SK-MEL-5 (cell line): Measurements from ENCODE around the gene E2F1. TPM values are rescaled to one million over a fixed set of nuclear protein-coding genes. Genes with fewer than 3 reads are reported as not detected.
"Not testable (repeated sequence)": the region's sequence is repeated elsewhere in the genome, so short reads cannot be mapped to it uniquely, and the experiment has no call there.

Experiments
- DNase-seq: peaks from one replicate; pipeline ENCODE4 v3.0.0-alpha.2; 2016; ENCODE audit warnings: low read depth, low spot score
- in situ Hi-C: cut with HindIII; loops from 2 replicates; pipeline ENCODE4 v1.10.0; 2016; ENCODE audit warnings: low sequenced_read_pairs, high pct_unique_total_duplicates, low pct_unique_long_range_greater_than_20kb
- total RNA-seq: library from RNA; depleted of rRNA; stranded (reverse); fragments of >200 nt; shearing (Covaris generic); gene quantifications from 2 replicates; pipeline ENCODE4 v1.2.3, GENCODE V29; 2014

Gene E2F1
- total RNA-seq, 1 experiment from 2014 or later = 18.9 TPM

DNA sequence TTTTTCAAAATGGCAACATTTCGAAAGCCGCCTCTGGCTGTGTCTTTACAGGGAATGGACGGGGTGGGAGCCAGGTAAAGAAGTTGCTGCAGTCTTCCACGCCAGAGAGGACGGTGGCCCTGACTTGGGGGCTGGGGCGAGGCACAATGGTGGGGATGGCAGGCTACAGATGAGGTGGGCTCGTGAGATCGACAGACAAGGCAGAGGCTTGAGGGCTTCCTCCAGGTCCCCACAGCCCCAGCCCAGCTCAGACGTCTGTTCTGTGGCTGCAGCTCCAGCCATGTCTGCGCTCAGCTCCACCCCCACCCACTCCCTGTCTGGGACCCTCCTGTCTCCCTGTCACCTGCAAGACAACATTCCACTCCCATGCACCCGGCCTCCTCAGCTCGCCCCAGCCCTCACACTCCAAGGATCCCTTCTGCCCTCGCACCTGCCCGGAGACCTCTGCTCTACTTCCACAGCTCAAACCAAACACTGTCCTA is 31.5 kb downstream of the E2F1 start:
- in situ Hi-C loops = no loop called here
- no peak for DNase-seq

DNA sequence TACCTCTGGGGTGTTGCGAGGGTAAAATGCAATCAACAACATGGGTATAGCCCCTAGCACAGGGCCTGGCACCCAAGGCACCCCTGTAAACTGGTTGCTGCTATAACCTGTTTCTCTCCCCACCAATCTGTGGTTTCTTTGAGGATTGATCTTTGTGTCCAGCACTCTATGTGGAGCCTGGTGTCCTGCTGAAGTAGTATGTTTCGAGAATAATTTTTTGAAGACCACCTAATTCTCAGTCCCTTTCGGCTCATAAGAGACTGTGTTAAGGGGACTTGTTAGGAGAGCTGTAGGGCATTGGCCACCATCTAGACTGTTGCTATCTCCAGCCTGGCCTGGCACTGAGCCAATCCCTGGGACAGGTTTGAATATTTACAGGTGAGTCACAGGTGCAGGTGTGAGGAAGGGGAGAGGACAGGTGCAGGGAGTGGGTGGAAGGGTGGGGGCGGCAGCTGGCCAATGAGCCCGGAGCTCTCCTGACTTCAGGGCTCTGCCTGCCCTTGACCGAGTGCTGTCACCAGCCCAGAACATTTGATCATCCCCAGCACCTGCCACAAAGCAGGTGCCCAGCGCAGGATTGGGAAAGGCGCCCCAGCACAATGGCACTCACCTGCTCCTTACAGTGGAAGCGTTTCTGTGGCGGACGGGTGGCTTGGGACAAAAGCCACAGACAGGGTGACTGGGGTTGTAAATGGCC is 32.1 kb downstream of the E2F1 start:
- no peak for DNase-seq
- in situ Hi-C loops = no loop called here

DNA sequence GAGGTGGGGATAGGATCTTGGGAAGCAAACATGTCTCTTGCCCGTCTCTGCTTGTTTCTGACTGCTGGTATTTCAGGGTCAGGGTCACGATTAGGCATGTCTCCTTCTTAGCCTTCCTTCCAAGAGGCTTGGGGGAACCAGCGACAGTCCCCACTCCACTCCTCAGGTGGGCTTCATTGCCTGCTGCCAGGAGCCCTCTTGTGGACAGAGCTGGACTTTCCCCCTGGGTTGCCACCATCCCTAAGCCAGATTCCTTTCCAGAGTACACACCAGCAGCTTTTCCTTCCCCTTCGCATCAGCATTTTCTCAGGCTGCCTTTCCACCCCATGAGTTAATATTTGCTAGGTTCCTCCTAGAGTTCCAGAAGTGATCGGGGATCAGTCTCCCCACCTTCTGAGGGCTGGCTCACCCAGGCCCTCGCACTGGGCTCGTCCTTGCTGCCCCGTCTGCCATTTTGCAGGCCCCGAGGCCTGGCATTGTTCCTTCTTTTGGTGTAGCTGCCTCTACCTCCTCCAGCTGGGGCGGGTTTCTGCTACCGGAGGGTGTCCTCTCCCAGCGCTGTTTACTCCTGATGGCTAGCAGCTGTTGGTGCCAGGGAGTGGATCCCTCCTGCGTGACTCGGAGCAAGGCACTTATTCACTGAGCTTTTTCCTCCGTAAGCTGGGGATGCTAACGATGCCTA is 32.8 kb downstream of the E2F1 start:
- in situ Hi-C loops = no loop called here
- DNase-seq = peak; percentile 82

DNA sequence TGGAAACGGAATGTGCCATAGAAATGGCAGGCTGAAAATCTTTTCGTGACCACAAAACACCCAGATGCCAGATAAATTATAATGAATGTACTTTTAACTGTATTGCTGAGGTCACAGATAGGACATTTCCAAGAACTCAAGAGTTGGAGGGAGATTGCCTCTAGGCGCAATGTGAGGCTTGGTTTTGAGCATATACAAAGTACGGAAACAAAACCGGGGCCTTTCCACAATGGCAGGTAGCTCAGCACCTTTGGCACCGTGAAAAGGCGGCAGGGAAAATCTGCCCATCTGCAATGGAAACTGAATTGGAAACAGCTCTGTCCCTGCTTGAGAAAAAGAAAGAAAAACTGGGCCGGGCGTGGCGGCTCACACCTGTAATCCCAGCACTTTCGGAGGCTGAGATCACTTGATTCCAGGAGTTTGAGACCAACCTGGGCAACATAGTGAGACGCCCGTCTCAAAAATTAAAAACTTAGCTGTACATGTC is 34.6 kb downstream of the E2F1 start:
- in situ Hi-C loops = no loop called here
- no peak for DNase-seq

DNA sequence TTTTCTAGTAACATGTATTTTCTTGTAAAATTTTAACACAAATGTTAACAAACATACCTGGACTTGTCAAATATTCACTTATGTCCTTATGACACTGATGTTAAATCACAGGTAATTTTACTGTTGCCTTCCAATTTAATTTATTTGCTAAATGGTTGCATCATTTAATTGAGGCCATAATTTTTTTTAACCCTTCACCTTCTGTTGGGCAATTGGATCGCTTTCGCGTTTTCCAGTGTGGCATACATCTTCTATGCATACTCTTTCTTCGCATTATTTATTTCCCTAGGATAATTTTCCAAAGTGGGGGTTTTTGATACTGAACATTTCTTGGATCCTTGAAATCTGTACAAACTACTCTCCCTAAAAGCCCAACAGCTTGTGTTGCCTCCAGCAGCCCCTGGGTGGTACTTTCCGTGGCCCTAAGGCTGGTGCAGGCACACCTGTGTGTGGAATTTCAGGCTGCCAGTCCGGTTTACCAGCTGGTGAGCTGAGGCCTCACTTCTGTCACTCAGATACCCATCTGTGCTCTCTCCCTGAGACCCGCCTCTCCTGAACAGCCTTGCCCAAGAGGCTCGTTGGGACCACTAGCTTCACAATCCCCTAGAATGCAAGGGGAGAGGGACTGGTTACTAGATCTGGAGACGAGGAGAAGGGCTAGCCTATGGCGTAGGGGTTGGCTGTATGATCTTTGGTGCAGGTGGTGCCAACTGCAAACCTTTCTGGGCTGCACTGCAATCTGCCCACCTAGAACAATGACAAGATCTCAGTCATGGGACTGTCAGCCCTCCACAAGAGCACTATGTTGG is 35.2 kb downstream of the E2F1 start:
- DNase-seq = no peak
- in situ Hi-C loops = no loop called here

DNA sequence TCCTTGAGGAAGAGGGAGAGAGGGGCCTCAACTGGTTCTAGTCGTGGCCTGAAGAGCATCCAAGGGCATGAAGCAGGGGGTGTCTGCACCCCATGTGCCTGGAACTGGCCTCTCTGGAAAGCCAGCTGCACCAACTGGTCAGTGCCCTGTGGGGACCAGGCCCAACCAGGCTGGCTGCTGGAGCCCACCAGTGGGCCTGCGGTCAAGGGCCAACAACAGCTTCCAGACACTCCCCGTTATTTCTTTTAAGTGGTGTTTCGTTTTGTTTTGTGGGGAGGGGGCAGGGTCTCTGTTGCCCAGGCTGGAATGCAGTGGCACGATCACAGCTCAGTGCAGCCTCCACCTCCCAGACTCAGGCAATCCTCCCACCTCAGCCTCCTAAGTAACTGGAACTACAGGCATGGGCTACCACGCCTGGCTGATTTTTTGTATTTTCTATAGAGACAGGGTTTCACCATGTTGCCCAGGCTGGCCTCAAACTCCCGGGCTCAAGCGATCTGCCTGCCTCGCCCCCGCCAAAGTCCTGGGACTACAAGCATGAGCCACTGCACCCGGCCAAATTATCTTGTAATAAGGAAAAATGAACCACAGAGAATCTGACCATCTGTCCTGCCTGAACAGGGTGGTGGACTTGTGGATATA is 36.0 kb downstream of the E2F1 start:
- in situ Hi-C loops = no loop called here
- DNase-seq = no peak

DNA sequence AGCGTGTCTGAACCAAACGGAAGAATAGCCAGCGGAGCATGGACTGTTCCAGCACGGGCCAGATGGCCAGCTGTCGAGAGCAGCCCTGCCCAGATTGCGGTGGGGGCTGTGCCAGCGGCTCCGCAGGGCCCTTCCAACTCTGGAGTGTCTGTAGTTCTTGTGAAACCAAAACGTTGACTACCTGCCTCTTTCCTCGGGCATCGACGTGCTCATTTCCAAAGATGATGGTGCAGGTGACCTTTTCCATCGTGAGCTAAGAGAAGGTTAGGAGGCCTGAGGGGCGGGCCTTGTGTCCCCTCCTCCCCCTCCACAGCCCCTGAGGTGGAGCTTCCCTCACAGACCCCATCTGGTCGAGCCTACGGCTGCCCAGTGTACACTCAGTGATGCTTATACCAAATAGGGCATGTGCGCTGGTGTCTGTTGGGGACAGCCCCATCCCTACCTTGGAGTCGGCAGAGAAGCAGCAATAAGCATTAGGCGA is 36.9 kb downstream of the E2F1 start:
- in situ Hi-C loops = no loop called here
- DNase-seq = no peak

DNA sequence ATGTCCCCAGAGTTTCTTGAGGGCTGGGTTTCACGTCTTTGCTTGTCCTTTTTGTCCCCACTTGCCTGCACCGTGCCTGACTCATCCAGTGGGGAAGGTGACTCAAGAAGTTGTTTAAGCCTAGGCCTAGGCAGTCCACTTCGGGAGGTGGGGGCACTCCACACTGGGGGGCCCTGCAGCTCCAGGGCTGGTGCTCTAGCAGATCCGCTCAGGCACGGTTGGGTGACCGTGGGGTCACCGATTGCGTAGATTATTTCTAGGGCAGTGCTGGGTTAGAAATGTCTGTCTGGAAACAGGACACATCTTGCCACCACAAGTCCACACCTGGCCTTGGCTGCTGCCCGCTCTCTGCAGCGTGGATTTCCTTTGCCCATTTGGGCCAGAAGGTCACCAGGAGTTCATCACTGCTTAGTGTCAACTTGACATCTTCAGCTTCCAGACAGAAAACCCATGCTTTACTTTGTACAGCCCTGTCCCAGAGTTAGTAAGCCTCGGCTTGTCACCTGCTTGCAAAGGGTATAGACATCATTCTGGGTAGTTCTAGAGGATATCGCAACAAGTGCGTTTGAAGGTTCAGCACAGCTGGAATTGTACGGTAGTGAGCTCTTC is 37.7 kb downstream of the E2F1 start:
- DNase-seq = no peak
- in situ Hi-C loops = no loop called here

DNA sequence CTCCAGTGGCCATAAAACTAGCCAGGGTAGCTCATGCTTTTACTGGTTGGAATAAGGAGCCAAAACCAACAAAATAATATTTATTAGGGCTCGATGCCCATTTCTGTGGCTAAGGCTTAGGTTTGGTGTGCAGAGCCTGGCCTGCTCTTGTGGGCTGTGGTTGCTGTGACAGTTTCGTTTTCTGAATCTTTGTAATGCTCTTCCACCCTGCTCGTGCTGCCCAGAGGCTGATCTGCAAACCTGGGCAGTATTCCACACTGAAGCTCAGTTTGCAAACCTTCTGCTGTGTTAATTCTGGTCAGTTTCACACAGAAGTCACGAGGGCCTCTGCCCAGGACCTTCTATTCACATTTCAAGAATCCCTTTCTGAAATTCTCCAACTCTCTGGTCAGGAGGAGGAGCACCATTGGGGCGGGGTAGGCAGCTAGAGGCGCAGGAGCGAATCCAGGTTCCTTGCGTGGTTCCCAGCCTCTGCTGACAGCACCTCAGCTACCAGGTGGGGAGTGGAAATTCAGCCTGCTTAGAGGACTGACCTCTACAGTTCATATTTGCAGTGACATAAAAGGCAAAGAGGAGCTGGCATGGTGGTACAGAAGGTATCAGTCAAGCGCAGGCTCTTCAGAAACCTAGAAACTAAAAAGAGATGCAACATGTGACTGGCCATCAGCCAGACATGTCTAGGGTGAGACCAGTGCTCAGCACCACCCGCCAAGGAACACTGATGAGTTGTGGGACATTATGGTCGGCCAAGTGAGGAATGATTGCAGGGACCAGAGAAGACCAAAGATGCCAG is 38.4 kb downstream of the E2F1 start:
- in situ Hi-C loops = no loop called here
- no peak for DNase-seq

DNA sequence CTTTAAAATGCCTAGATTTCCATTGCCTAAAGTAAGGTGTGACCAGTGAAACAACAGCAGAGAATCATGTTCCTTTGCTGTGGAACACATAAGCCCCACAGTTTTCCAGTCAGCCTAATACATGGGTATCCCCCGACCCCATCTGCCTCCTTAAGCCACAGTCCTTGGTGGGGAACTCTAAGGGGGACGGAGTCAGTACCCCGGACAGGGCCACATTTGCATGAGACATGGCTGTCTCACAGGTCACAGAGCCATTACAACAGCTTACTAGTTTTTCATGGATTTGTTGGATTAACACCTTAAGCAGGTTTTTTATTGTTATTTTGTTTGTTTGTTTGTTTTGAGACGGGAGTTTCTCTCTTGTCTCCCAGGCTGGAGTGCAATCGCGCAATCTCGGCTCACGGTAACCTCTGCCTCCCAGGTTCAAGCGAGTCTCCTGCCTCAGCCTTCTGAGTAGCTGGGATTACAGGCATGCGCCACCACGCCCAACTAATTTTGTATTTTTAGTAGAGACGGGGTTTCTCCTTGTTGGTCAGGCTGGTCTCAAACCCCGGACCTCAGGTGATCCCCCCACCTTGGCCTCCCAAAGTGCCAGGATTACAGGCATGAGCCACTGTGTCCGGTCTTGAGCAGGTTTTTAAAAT is 39.1 kb downstream of the E2F1 start:
- in situ Hi-C loops, DNase-seq: not testable (repeated sequence)

DNA sequence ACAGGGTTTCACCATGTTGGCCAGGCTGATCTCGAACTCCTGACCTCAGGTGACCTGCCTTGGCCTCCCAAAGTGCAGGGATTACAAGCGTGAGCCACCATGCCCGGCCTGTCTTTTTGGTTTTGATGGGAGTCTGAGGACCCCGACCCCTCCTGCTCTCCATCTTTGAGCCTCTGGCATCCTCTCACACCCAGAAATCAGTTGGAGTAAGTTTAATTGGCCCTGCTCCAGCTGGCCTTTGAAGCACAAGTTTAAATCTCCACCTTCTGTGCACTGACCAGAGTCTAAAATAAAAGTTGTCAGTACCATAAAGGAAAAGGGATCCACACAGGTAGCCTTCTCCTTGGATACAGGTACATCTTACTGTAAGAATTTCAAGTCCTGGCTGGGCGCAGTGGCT is 40.0 kb downstream of the E2F1 start:
- DNase-seq = no peak
- in situ Hi-C loops = no loop called here

DNA sequence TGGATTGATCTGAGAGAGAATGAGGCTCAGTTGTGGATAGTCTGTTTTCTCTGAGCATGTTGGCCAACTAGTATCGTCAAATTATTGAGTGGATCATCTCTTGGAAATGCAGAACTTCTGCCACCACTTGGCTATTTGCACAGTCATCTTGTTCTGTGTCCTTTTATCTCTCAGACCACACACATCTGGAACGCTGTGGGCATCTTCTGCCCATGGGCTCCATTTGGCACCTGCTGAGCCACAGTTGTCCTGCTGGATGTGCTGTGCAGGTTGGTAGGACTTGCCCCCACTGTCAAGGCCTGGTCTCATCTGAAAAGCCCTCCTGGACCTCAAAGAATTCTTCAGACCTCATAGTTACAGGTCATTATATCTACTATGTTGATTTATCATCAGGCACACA is 40.8 kb downstream of the E2F1 start:
- DNase-seq = no peak
- in situ Hi-C loops = no loop called here

DNA sequence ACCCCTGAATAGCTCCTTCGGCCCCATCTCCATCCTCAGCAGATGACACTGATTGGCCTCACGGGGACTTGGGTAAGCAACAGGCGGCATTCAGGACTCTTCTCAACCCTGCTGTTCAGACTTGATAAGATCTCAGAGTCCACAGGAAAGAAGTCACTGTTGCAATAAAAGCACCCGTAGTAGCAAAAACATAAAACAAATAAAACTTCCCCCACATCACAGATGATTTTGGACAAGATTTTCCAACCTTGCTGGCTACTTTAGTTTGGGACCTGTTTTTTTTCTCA is 41.2 kb downstream of the E2F1 start:
- no peak for DNase-seq
- in situ Hi-C loops = no loop called here

DNA sequence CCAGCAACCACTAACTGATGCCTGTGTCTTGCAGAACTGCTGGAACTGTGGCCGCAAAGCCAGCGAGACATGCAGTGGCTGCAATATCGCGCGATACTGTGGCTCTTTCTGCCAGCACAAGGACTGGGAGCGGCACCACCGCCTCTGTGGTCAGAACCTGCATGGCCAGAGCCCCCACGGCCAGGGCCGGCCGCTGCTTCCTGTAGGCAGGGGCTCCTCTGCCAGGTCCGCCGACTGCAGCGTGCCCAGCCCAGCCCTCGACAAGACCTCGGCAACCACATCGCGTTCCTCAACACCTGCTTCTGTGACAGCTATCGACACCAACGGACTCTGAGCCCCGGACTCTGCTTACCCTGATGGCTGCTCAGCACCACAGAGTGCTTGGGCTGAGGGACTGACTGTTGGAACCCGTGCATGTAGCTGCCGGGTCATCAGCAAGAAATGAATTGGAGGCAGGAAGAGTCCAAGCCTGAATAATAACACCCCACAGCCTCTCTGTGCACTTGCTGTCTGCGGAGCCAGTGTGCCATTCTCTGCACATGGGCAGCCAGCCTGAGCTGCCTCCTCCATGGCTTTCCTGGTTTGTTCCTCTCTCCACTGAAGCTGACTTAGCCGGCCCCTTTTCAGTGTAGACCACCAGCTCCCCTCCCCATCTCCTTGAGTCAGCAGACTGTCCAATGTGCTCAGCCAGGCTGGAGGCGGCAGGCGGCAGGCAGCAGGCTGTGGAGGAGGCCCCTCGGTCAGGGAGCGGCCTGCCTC is 41.7 kb downstream of the E2F1 start:
- DNase-seq = no peak
- in situ Hi-C loops = no loop called here

DNA sequence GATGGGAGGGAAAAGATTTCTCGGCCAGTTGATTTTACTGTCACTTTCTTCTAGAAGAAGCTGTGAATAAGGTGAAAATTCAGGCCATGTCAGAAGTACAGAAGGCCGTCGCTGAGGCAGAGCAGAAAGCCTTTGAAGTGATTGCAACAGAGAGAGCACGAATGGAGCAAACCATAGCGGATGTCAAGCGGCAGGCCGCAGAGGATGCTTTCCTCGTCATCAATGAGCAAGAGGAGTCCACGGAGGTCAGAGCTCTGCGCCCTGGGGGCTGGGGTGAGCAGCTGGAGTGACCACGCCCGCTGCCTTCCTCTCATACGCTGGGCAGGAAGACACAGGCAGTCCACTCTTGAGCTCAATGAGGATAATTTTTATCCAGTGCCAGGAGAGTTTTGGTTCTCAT is 45.9 kb downstream of the E2F1 start:
- DNase-seq = no peak
- in situ Hi-C loops = no loop called here

DNA sequence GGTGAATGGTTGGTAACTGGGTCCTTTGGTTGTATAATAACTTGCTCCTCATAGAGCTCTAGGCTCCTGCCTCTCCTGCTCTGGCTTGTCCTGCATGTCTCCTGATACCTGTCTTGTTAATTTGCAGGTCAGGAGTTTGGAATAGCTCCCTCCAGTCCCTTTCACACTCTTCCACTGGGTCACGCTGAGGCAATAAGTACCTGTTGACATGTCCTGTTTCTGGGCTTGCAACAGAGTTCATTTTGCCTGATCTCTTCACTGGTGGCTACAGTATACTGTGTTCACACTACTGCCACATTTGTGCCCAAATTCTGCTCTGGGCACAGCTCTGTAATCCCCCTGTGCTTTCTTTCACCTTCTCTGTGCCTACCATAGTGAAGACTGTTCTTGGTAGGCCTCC is 49.4 kb downstream of the E2F1 start:
- no peak for DNase-seq
- in situ Hi-C loops = no loop called here
